Gastroesophageal sphincter (tissue), 3 donors: ENCODE measurements around the gene HMGN1.

ENCODE experiments used
- POLR2A ChIP-seq, 2 donors: fragments of 450-650 bp; IDR thresholded peaks; one replicate each; pipeline ENCODE4 v1.6.1; 2017; ENCODE audit warnings: antibody characterized with exemption in 2 of 2, mild to moderate bottlenecking in 2 of 2, moderate library complexity in 1 of 2
- POLR2AphosphoS5 ChIP-seq: sonication (generic); formaldehyde crosslinking; IDR thresholded peaks from one replicate; pipeline ENCODE4 v1.6.1; 2017; ENCODE audit warnings: antibody characterized with exemption
- TF ChIP-seq, protein P1 (sequence below), 4 experiments: fragments of 200-600 bp in 2 of 4; fragments of 450-650 bp in 2 of 4; sonication (generic) in 1 of 4; IDR thresholded peaks; one replicate each; pipeline ENCODE4 v1.5.1; 2017 to 2019; ENCODE audit warnings: antibody characterized with exemption in 4 of 4, mild to moderate bottlenecking in 2 of 4, moderate library complexity in 2 of 4

DNA sequence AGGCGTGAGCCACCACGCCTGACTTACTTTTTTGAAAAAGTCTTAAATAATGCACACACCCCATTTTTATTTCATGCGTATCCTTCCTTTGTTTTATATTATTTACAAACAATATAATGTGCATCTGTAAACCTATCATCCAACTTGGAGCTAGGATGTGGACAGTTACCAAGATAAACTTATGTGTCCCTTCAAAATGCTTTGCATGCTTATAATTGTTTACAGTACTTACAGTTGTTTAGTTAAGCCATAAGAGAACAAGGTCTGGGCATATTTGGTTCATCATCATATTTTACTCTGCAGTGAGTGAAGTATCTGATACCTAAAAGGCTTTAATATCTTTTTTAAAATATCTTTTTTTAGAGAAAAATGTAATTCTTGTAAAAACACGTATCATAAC is 16.1 kb upstream of the HMGN1 start:
- TF ChIP-seq POLR2A (IDR thresholded peaks at IDR 0.05): no peak
- no peak for TF ChIP-seq POLR2AphosphoS5
- TF ChIP-seq, protein P1, sequence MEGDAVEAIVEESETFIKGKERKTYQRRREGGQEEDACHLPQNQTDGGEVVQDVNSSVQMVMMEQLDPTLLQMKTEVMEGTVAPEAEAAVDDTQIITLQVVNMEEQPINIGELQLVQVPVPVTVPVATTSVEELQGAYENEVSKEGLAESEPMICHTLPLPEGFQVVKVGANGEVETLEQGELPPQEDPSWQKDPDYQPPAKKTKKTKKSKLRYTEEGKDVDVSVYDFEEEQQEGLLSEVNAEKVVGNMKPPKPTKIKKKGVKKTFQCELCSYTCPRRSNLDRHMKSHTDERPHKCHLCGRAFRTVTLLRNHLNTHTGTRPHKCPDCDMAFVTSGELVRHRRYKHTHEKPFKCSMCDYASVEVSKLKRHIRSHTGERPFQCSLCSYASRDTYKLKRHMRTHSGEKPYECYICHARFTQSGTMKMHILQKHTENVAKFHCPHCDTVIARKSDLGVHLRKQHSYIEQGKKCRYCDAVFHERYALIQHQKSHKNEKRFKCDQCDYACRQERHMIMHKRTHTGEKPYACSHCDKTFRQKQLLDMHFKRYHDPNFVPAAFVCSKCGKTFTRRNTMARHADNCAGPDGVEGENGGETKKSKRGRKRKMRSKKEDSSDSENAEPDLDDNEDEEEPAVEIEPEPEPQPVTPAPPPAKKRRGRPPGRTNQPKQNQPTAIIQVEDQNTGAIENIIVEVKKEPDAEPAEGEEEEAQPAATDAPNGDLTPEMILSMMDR (IDR thresholded peaks at IDR 0.05): no peak
